HT1080 (cell line): Measurements from ENCODE around the gene CACNA1I. TPM values are rescaled to one million over a fixed set of nuclear protein-coding genes. Genes with fewer than 3 reads are reported as not detected.
A peak's percentile ranks its signal among the peaks of the same experiment; 100 is the strongest.

Source experiments
- DNase-seq: peaks from one replicate; pipeline ENCODE4 v3.0.0-alpha.2; 2015; ENCODE audit warnings: low read depth
- total RNA-seq: library from RNA; depleted of rRNA; stranded (reverse); fragments of >200 nt; shearing (Covaris generic); gene quantifications from 2 replicates; pipeline ENCODE4 v1.2.3, GENCODE V29; 2014

CACNA1I gene
- total RNA-seq, 1 experiment from 2014 or later = not detected

- DNase-seq = no peak
Measured at GRCh38 chr22:39567135-39567946, 3.2 kb upstream of the CACNA1I start.

- no peak for DNase-seq
Measured at GRCh38 chr22:39568278-39568981, 2.1 kb upstream of the CACNA1I start.

- DNase-seq = no peak
Measured at GRCh38 chr22:39569066-39569465, 1.5 kb upstream of the CACNA1I start.

- no peak for DNase-seq
Measured at GRCh38 chr22:39570226-39570625, 327 bp upstream of the CACNA1I start.

- DNase-seq = no peak
Measured at GRCh38 chr22:39571538-39571937, 985 bp downstream of the CACNA1I start.

- peak; percentile 95 for DNase-seq
Measured at GRCh38 chr22:39574779-39575551, 4.4 kb downstream of the CACNA1I start.

GRCh38 chr22:39575552-39575825, 4.9 kb downstream of the CACNA1I start:
- no peak for DNase-seq

GRCh38 chr22:39576027-39576426, 5.5 kb downstream of the CACNA1I start:
- DNase-seq = no peak

- no peak for DNase-seq
Measured at GRCh38 chr22:39577366-39577765, 6.8 kb downstream of the CACNA1I start.

- no peak for DNase-seq
Measured at GRCh38 chr22:39577900-39578299, 7.3 kb downstream of the CACNA1I start.

- DNase-seq = no peak
Measured at GRCh38 chr22:39580006-39580441, 9.5 kb downstream of the CACNA1I start.

GRCh38 chr22:39580795-39581194, 10.2 kb downstream of the CACNA1I start:
- DNase-seq = no peak

- no peak for DNase-seq
Measured at GRCh38 chr22:39581303-39581702, 10.8 kb downstream of the CACNA1I start.

GRCh38 chr22:39583066-39583667, 12.6 kb downstream of the CACNA1I start:
- no peak for DNase-seq

GRCh38 chr22:39589875-39590274, 19.3 kb downstream of the CACNA1I start:
- DNase-seq = no peak

GRCh38 chr22:39592081-39593065, 21.8 kb downstream of the CACNA1I start:
- peak; percentile 78 for DNase-seq

GRCh38 chr22:39593066-39593930, 22.7 kb downstream of the CACNA1I start:
- DNase-seq = no peak

- no peak for DNase-seq
Measured at GRCh38 chr22:39593931-39594285, 23.4 kb downstream of the CACNA1I start.

GRCh38 chr22:39594411-39594810, 23.9 kb downstream of the CACNA1I start:
- DNase-seq = no peak
